ENCODE data around the gene MSLN.
"Not testable (repeated sequence)": the region's sequence is repeated elsewhere in the genome, so short reads cannot be mapped to it uniquely, and the experiment has no call there.

MSLN gene

DNA sequence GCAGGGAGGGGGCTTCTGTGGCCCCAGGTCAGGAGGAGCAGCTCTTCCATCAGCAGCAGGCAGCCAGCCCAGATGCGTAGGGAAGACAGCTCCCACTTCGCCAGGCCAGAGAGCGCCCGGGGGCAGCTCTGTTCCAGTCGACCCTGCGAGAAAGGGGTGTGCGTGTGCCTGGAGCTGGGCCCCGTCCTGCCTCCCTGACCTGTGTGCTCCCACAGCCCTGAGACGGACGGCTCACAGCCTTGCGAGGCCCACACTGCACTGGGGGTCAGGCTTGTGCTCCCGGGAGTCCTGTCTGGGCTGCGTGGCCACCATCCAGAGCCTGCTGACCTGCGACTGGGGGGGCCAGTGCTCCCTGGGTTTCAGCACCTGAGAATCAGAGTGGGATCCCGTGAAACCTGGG lies 469 bp upstream of the MSLN start:
- DNase-seq (ENCODE audit: low read depth), result no peak

DNA sequence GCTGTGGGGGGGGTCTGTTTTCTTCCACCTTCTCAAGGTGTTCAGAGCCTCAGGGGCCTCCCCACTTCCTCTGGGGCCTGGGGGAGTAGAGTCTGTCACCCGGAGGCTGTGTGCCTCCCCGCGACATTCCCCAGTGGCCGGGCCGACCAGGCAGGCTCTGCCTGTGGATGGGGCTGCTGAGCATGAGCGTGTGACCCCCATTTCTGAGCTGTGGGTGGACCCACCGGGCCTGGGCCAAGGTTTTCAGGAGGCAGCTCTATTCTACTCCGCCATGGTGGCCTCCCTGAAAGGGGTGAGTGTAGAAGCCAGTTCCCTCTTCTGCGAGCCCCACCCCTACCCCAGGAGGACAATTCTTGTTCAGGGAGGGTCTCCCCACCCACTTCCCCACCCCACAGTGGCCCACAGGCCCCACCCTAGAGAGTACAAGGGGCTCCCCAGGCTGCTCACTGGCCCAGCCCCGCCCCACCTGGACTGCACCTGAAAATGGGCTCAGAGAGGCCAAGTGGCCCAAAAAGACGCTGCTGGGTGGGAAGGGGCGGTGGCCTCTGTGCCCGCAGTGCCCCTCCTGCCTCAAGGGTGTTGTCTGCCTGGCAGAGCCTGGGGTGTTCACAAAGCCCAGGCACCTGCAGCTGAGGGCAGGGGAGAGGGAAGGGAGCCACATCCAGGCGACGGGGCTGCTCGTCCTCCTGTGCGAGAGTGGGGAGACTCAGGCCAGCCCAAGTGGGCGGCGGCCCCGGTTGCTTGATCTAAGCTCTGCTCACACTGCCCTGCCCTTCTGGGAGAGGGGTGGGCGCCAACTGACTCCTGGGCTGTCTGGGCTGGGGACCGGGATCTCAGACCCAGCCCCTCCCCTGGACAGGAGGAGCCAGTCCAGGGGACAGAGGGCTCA lies 1.3 kb downstream of the MSLN start:
- no peak for DNase-seq (ENCODE audit: low read depth)

DNA sequence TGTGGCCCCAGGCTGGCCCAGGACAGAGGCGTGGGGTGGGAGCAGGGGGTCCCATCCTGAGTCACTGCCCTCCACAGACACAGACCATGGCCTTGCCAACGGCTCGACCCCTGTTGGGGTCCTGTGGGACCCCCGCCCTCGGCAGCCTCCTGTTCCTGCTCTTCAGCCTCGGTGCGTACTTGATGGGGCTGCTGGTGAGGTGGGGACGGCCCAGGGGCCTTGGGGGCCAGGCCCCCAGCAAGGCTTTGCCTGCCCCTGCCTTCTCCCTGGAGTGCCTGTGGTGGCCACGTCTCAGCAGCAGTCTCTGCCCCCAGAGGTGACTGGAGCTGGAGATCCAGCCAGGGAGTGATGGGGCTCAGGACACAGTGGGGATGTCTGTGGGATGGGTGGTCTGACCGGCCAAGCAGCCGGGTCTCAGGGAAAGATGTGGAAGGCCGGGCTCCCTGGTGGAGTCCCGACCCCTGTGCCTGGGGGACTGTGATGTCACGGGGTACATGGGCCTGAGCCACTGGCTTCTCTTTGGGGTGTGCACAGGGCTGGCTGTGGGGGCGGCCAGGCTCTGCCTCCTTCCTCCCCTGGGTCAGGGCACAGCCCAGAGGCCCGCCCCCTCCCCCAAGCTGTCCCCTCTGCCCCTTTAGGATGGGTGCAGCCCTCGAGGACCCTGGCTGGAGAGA lies 2.2 kb downstream of the MSLN start:
- no peak for DNase-seq (ENCODE audit: low read depth)

DNA sequence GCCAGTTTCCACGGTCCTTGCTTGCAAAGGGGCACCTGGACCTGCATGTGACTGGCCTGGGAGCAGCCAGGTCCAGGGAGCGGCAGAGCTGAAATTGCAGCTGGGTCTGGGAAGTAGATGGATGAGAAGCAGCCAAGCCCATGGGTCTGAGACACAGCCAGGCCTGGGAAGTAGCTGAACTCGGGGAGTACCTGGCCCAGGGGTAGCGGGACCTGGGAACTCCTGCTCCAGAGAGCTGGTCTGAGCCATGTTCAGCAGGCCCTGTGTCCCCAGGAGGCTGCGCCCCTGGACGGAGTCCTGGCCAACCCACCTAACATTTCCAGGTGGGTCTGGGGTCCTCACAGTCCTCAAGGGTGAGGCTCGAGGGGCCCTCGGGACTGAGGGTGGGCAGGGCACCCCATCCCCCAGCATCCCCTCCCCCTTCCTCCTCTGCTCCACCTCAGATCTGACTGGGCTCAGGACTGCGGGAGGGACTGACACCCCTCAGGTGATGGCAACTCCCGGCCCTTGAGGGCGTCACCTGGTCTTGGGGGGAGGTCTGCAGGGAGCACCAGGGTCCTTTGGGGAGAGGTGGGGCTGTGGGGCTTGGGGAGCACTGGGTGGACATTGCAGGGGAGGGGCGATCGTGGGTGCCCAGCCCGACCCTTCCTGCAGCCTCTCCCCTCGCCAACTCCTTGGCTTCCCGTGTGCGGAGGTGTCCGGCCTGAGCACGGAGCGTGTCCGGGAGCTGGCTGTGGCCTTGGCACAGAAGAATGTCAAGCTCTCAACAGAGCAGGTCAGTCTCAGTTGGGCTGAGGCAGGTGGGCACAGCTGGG lies 3.0 kb downstream of the MSLN start:
- no peak for DNase-seq (ENCODE audit: low read depth)

DNA sequence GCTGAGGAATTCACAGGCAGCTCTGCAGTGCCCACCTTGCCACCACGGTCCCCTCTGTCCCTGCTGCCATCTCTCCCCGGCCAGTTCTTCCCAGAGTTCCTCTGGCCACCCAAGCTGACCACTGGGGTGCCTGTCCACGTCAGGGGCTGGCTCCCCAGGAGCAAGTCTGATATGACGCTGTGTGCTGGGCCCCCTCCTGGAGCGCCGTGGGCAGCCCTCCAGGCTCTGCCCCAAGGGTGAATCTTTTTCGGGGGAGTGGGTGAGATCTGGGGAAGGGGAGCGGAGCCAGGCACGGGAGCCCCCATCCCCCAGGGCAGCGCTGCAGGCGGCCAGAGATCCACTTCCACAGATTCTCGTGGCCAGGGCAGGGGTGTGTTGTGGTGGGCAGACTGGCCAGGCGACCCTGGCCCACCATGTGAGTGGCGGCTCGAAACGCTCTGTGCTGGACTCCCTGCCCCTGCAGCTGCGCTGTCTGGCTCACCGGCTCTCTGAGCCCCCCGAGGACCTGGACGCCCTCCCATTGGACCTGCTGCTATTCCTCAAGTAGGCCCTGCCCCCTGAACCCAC lies 3.7 kb downstream of the MSLN start:
- DNase-seq (ENCODE audit: low read depth), result no peak

DNA sequence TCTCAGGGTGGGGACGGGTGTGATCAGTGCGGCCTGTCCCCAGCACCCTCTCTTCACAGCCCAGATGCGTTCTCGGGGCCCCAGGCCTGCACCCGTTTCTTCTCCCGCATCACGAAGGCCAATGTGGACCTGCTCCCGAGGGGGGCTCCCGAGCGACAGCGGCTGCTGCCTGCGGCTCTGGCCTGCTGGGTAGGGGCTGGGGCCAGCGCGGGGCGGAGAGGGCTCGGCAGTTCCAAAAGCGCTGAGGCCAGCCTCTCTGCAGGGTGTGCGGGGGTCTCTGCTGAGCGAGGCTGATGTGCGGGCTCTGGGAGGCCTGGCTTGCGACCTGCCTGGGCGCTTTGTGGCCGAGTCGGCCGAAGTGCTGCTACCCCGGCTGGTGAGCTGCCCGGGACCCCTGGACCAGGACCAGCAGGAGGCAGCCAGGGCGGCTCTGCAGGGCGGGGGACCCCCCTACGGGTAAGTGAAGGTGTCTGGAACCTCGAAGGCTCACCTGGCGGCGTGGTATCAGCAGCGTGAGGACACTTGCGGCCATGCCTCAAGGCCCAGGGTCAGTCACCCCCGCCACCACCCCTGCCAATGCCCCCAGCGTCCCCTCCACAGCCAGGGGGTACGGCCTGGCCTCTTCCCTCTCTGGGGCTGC lies 4.4 kb downstream of the MSLN start:
- DNase-seq (ENCODE audit: low read depth), result no peak

DNA sequence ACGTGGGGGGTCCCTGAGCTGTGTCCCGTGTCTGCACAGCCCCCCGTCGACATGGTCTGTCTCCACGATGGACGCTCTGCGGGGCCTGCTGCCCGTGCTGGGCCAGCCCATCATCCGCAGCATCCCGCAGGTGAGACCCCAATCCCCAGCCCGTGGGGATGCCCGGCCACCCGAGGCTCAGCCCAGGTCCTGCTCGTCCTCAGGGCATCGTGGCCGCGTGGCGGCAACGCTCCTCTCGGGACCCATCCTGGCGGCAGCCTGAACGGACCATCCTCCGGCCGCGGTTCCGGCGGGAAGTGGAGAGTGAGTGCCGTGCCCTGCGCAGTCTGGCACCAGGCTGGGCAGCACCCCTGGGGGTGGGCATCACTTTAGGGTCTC lies 4.9 kb downstream of the MSLN start:
- DNase-seq (ENCODE audit: low read depth), result no peak

DNA sequence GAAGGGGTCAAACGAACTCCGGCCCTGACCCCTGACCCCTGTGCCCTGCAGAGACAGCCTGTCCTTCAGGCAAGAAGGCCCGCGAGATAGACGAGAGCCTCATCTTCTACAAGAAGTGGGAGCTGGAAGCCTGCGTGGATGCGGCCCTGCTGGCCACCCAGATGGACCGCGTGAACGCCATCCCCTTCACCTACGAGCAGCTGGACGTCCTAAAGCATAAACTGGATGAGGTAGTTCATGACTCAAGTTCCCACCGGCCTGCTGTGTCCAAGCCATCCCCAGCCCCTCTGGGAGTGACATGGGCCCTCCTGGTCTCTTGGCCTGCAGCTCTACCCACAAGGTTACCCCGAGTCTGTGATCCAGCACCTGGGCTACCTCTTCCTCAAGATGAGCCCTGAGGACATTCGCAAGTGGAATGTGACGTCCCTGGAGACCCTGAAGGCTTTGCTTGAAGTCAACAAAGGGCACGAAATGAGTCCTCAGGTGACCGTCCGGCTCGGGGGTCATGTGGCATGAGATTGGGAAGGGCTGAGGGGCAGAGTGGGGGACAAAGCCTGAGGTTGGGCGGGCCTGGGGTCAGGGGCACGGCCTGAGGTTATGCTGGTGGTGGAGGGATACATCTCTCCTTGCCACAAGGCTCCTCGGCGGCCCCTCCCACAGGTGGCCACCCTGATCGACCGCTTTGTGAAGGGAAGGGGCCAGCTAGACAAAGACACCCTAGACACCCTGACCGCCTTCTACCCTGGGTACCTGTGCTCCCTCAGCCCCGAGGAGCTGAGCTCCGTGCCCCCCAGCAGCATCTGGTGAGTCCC lies 5.7 kb downstream of the MSLN start:
- no peak for DNase-seq (ENCODE audit: low read depth)

DNA sequence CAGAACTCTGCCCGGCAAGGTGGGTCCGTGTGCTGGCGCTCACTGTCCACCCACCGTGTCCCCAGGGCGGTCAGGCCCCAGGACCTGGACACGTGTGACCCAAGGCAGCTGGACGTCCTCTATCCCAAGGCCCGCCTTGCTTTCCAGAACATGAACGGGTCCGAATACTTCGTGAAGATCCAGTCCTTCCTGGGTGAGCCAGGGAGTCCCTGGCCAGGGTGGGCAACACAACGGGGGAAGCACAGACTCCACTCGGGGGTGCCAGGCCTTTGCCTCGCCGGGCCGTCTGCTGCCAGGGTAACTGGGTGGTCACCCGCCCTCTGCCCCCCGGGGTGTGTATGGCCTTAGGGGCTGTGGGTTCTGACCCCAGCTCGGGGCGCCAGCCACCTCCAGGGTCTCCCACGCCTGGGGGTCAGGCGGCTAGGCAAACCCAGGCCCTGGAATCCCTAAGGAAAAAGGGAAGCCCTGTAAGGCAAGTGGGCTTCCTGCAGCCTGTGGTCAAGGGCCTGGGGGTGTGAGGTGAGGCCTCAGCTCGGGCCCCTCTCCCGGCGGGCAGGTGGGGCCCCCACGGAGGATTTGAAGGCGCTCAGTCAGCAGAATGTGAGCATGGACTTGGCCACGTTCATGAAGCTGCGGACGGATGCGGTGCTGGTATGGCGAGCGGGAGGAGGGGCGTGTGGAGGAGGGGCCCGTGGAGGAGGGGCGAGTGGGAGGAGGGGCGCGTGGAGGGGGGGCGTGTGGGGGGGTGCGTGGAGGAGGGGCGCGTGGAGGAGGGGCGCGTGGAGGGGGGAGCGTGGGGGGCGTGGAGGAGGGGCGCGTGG lies 6.5 kb downstream of the MSLN start:
- DNase-seq (ENCODE audit: low read depth), result no peak

DNA sequence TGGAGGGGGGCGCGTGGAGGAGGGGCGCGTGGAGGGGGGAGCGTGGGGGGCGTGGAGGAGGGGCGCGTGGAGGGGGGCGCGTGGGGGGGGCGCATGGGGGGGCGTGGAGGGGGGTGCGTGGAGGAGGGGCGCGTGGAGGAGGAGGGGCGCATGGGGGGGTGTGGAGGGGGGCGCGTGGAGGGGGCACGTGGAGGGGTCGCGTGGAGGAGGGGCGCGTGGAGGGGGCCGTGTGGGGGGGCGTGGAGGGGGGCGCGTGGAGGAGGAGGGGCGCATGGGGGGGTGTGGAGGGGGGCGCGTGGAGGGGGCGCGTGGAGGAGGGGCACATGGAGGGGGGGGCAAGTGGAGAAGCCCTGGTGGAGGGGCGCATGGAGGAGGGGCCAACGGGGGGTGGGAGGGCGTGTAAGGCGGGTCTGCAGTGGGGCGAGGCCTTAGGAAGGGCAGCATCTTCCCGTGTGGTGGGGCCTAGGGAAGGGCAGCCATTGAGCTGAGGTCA lies 7.3 kb downstream of the MSLN start:
- DNase-seq (ENCODE audit: low read depth), result no peak

DNA sequence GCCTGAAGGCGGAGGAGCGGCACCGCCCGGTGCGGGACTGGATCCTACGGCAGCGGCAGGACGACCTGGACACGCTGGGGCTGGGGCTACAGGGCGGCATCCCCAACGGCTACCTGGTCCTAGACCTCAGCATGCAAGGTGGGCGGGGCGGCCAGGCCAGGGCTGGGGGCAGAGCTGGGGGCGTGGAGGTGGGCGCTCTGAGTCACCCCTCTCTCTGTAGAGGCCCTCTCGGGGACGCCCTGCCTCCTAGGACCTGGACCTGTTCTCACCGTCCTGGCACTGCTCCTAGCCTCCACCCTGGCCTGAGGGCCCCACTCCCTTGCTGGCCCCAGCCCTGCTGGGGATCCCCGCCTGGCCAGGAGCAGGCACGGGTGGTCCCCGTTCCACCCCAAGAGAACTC lies 7.9 kb downstream of the MSLN start:
- DNase-seq (ENCODE audit: low read depth), result no peak

DNA sequence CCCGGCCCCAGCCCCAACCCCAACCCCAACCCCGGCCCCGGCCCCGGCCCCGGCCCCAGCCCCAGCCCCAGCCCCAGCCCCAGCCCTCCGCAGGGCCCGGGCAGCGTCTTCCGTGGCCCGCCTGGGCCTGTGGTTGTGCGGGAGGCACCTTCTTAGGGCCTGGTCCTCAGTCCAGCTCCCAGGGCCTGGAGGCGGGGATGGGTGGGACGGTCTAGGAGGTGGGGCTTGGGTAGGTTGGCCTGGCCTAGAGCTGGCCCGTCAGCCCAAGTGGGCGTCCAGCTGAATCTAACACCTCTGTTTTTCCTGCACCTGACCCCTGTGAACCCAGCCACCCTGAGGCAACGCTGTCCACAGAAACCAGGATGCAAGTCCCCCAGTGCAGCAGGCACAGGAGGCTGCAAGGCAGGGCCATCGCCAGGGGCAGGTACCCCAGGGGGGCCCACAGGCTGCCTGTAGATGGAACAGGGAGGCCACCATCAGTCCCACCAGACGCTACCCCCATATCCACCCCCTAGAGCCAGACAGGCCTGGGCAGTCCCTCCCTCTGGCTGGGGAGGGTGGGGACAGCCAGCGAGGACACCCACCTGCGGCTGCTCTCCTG lies 8.8 kb downstream of the MSLN start:
- DNase-seq (ENCODE audit: low read depth), result no peak

DNA sequence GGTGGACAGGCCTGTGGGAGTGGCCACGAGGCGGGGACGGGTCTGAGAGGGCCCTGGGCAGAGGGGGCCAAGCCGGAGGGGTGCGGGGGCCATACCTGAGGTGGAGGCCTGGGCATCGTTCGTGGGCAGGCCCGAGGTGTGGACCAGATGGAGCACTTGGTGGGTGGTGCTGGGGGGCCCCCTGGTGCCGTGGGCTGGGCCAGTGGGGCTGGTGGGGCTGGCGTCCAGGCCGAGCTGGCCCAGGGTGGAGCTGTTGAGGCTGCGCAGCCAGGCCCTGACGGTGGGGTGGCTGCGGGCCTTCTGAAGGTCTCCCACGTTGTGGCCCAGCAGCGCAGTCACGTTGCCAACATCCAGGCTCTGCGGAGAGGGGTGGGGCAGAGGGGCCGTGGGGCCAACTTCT lies 9.4 kb downstream of the MSLN start:
- no peak for DNase-seq (ENCODE audit: low read depth)

DNA sequence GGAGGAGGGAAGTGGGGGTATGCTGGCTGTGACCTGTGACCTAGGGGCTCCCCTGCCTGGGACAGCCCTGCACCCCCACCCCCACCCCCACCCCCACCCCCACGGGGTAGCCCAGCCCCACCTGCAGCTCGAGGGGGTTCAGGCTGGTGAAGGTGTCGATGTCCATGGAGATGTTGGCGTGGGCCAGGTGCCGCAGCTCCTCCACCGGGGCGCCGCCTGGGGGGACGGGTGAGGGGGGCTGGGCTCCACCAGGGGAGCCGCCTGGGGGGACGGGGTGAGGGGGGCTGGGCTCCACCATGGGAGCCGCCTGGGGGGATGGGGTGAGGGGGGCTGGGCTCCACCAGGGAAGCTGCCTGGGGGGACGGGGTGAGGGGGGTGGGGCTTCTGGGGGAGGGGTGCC lies 9.9 kb downstream of the MSLN start:
- DNase-seq (ENCODE audit: low read depth), result no peak

DNA sequence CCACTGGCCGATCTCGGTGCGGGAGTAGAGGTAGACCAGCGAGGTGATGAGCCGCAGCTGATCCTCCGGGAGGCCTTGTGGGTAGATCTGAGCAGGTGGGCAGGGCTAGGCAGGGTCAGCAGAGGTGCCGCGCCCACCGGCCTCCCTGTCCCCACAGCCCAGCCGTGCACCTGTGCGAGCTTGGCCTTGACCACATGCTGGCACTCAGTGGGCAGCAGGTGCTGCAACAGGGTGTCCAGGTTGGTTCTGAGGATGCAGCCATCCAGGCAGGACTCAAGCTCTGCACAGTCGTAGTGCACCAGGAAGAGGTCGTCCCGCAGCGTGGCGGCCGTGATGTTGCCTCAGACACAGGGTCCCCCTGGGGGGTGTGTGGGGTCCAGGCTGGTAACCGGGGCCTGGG lies 12.4 kb downstream of the MSLN start:
- no peak for DNase-seq (ENCODE audit: low read depth)

DNA sequence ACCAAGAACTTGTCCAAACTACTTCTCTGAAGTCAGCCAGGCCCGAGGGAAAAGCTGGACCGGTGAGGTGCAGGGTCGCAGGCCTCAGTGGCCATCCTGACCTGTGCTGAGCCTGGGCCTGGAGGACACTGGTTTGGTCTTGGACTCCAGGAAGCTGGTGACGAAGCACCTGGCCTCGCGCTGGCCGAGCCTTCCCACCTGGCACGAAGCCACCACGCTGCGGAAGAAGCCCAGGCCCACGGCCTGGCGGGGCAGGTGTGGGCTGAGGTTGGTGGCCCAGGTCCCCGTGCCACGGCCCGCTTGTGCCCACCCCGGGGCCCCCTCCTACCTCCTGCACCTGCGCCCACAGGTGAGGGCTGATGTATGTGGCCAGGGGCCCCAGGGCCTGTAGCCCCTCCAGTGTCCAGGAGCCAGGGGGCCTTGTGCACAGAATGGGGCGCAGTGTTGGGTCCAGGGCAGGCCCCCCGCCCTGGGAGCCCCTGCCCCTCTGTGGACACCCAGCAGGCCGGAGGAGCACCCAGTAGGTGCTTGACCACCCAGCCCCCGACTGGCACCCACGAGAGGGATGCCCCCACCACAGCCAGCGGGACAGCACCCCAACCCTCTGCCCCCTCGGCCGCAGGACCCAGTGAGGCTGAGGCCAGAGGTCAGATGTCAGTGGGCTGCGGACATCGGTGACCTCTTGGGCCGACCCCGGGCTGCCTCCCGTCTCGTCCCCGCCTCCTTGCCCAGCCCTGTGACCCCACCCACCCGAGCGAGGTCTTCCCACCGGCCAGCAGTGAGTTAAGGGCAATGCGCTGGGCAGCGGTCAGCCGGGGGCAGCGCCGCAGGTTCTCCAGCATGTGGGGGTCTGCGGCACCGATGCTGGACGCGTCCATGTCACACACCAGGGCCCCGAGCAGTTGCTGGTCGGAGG lies 13.8 kb downstream of the MSLN start:
- DNase-seq (ENCODE audit: low read depth), result no peak

DNA sequence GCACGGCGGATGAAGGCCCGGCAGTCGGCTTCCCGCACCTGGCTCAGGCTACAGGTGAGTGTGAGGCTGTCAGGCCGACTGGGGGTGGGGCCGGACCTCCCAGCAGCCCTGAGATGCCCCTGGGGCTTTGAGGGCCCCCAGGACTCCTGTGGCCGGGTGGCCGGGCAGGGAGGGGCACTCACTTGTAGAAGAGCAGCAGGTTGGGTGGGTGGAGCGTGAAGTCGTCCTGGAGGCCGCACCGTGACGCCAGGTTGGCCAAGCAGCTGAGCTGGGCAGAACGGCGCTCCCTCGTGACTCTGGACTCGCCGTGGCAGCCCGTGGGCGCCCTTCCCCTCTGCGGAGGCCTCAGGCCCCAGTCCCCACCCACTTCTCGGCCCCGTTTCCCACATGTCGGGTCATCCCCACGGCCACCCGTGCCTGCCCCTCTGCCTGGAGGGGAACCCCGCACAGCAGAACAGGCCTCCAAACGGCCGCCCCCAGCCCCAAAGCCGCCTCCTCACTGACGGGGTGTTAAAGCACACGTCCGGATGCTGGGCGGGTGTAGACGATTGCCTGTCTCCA lies 14.8 kb downstream of the MSLN start:
- no peak for DNase-seq (ENCODE audit: low read depth)

DNA sequence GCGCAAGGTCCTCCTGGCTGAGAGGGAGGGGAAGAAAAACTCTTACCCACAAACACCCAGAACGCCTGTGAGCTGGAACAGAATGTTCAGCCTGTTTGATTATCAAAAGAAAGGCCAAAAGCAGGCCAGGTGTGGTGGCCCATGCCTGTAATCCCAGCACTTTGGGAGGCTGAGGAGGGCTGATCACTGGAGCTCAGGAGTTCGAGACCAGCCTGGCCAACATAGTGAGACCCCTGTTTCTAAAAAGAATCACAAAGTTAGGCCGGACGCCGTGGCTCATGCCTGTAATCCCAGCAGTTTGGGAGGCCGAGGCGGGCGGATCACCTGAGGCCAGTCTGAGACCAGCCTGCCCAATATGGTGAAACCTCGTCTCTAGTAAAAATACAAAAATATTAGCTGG lies 15.8 kb downstream of the MSLN start:
- not testable (repeated sequence) for DNase-seq (ENCODE audit: low read depth)
